Esophagus muscularis mucosa (tissue), 4 donors: ENCODE data around the gene PIP4K2A. TPM values are rescaled to one million over a fixed set of nuclear protein-coding genes. Genes with fewer than 3 reads are reported as not detected.

Experiments used
- DNase-seq: peaks from one replicate; pipeline ENCODE4 v3.0.0-alpha.2; 2017; ENCODE audit errors: extremely low spot score
- H3K27ac ChIP-seq, 4 donors: fragments of 200-600 bp; sonication (generic); replicated peaks in 1 of 4; 1 replicate in 3 of 4; 2 replicates in 1 of 4; pipeline ENCODE4 v1.5.1; 2016 to 2019; ENCODE audit warnings: mild to moderate bottlenecking in 1 of 4
- H3K27me3 ChIP-seq, 4 donors: fragments of 200-600 bp; sonication (generic); one replicate each; pipeline versions ENCODE4 v1.5.1 to v1.6.0; 2016 to 2019
- H3K36me3 ChIP-seq, 4 donors: fragments of 200-600 bp; sonication (generic); one replicate each; pipeline ENCODE4 v1.5.1; 2016 to 2019
- H3K4me1 ChIP-seq, 4 donors: fragments of 200-600 bp; sonication (generic); one replicate each; pipeline ENCODE4 v1.5.1; 2016 to 2019
- H3K4me3 ChIP-seq, 4 donors: fragments of 200-600 bp; sonication (generic); 1 replicate in 2 of 4; 2 replicates in 2 of 4; pipeline ENCODE4 v1.5.1; 2016 to 2019; ENCODE audit warnings: mild to moderate bottlenecking in 4 of 4, moderate library complexity in 1 of 4
- H3K9me3 ChIP-seq, 4 donors: fragments of 200-600 bp; sonication (generic); 1 replicate in 3 of 4; 2 replicates in 1 of 4; pipeline ENCODE4 v1.5.1; 2016 to 2019
- CTCF ChIP-seq, 3 experiments: fragments of 200-600 bp in 2 of 3; fragments of 450-650 bp in 1 of 3; sonication (generic) in 2 of 3; IDR thresholded peaks; one replicate each; pipeline ENCODE4 v1.5.1; 2017 to 2019; ENCODE audit warnings: antibody characterized with exemption in 3 of 3, mild to moderate bottlenecking in 2 of 3, moderate library complexity in 1 of 3
- EP300 ChIP-seq: sonication (generic); formaldehyde crosslinking; IDR thresholded peaks from one replicate; pipeline ENCODE4 v1.6.1; 2017; ENCODE audit warnings: antibody characterized with exemption
- POLR2A ChIP-seq: fragments of 450-650 bp; IDR thresholded peaks from one replicate; pipeline ENCODE4 v1.6.1; 2017; ENCODE audit warnings: antibody characterized with exemption, moderate library complexity, mild to moderate bottlenecking, low read depth
- POLR2AphosphoS5 ChIP-seq, 2 donors: sonication (generic); formaldehyde crosslinking; IDR thresholded peaks; one replicate each; pipeline ENCODE4 v1.6.1; 2017; ENCODE audit warnings: antibody characterized with exemption in 2 of 2
- WGBS: methylation state at CpG from one replicate; pipeline ENCODE4 v1.1.5; 2018; 5-methylcytosine and 5-hydroxymethylcytosine counted together
- intact Hi-C: fragments of 100-400 bp; cut with DNase I; formaldehyde crosslinking; loops from one replicate; pipeline ENCODE4 v1.15.1; 2023
- total RNA-seq, 4 donors: library from RNA; depleted of rRNA; stranded (reverse); fragments of >200 nt; gene quantifications; one replicate each; pipeline versions ENCODE4 v1.1.0 to v1.2.1, GENCODE V29; 2016

Gene PIP4K2A
- total RNA-seq, 4 donors from 2014 or later = 26.2 to 34.3 (median 32.5) TPM

- intact Hi-C loops = no loop called here
- TF ChIP-seq EP300 (no peak), CTCF (IDR thresholded peaks at IDR 0.05) (no peak), POLR2A (no peak), POLR2AphosphoS5 (IDR thresholded peaks at IDR 0.05) (no peak)
- Histone ChIP-seq H3K27ac (no peak overlapping the region), H3K4me1 (peaks cover 38 to 68% (median 61%) of the 10 kb centered on the region in 4 donors), H3K27me3 (no peaks in the 10 kb centered on the region), H3K4me3 (no peak overlapping the region), H3K9me3 (no peaks in the 10 kb centered on the region), H3K36me3 (no peaks in the 10 kb centered on the region)
- no peak for DNase-seq
- 65% methylated on average over 4 of the region's 4 CpGs for WGBS
Observed at GRCh38 chr10:22618078-22618785, 96.1 kb downstream of the PIP4K2A start.

- H3K4me3 ChIP-seq = no peak overlapping the region
- peaks cover 38 to 65% (median 57%) of the 10 kb centered on the region in 4 donors for H3K4me1 ChIP-seq
- no peaks in the 10 kb centered on the region for H3K36me3 ChIP-seq
- 88% methylated on average over 3 of the region's 3 CpGs for WGBS
- no peaks in the 10 kb centered on the region for H3K27me3 ChIP-seq
- no peak for DNase-seq
- intact Hi-C loops = no loop called here
- H3K9me3 ChIP-seq = no peaks in the 10 kb centered on the region
- TF ChIP-seq EP300 = no peak
- no peak for TF ChIP-seq POLR2AphosphoS5 (IDR thresholded peaks at IDR 0.05)
- TF ChIP-seq POLR2A = no peak
- no peak for TF ChIP-seq CTCF (IDR thresholded peaks at IDR 0.05)
- no peak overlapping the region for H3K27ac ChIP-seq
Observed at GRCh38 chr10:22617516-22617915, 96.9 kb downstream of the PIP4K2A start.

GRCh38 chr10:22617051-22617450, 97.3 kb downstream of the PIP4K2A start:
- no peak overlapping the region for H3K27ac ChIP-seq
- no peak for TF ChIP-seq POLR2A
- TF ChIP-seq POLR2AphosphoS5 (IDR thresholded peaks at IDR 0.05) = no peak
- TF ChIP-seq CTCF (IDR thresholded peaks at IDR 0.05) = no peak
- no peak for TF ChIP-seq EP300
- H3K4me3 ChIP-seq = no peak overlapping the region
- intact Hi-C loops = no loop called here
- H3K27me3 ChIP-seq = no peaks in the 10 kb centered on the region
- H3K4me1 ChIP-seq = peaks cover 35 to 60% (median 52%) of the 10 kb centered on the region in 4 donors
- no peaks in the 10 kb centered on the region for H3K36me3 ChIP-seq
- DNase-seq = no peak
- 97% methylated on average over 3 of the region's 3 CpGs for WGBS
- H3K9me3 ChIP-seq = no peaks in the 10 kb centered on the region

GRCh38 chr10:22615819-22616499, 98.4 kb downstream of the PIP4K2A start:
- peak overlapping the region in 2 of 4 donors; percentile 32 to 33 for H3K27ac ChIP-seq
- no peaks in the 10 kb centered on the region for H3K27me3 ChIP-seq
- no peaks in the 10 kb centered on the region for H3K9me3 ChIP-seq
- TF ChIP-seq EP300 = no peak
- no peak for TF ChIP-seq POLR2A
- TF ChIP-seq CTCF (IDR thresholded peaks at IDR 0.05) = no peak
- TF ChIP-seq POLR2AphosphoS5 (IDR thresholded peaks at IDR 0.05) = no peak
- H3K4me3 ChIP-seq = peak overlapping the region in 1 of 4 donors; percentile 28
- intact Hi-C loops = no loop called here
- DNase-seq = no peak
- peaks cover 32 to 52% (median 43%) of the 10 kb centered on the region in 4 donors for H3K4me1 ChIP-seq
- H3K36me3 ChIP-seq = no peaks in the 10 kb centered on the region
- WGBS = 64% methylated on average over 11 of the region's 11 CpGs
